ENCODE data around the gene OPA3. TPM values are rescaled to one million over a fixed set of nuclear protein-coding genes. Genes with fewer than 3 reads are reported as not detected.

Gene OPA3
- total and polyA plus RNA-seq, 4 donors = 2.0 to 8.8 (median 5.7) TPM

- Histone ChIP-seq H3K27me3 (ENCODE audit: control insufficient read depth in 1 of 2, insufficient read depth in 2 of 2, low read length in 1 of 2) (no peaks in the 10 kb centered on the region), H3K27ac (ENCODE audit: low read depth in 1 of 2, low read length in 2 of 2) (no peak overlapping the region), H3K9me3 (ENCODE audit: control insufficient read depth, low read length) (no peaks in the 10 kb centered on the region), H3K4me1 (ENCODE audit: control insufficient read depth in 1 of 2, insufficient read depth in 2 of 2, low read length in 2 of 2) (no peaks in the 10 kb centered on the region), H3K4me3 (ENCODE audit: low read length in 2 of 2) (no peak overlapping the region), H3K36me3 (ENCODE audit: control insufficient read depth in 1 of 2, insufficient read depth in 2 of 2, low read length in 1 of 2) (no peaks in the 10 kb centered on the region)
- ATAC-seq (ENCODE audit: low FRiP score) (no peak), DNase-seq (no peak)
- 93 to 94% methylated on average over 5 of the region's 5 CpGs for WGBS, 2 donors
- intact Hi-C loops (cut with DNase I) = no loop called here
These were observed 92.4 kb downstream of the OPA3 start for GRCh38 chr19:45492137-45492626.

GRCh38 chr19:45489216-45489855 lies 95.3 kb downstream of the OPA3 start:
- Histone ChIP-seq H3K36me3 (ENCODE audit: control insufficient read depth in 1 of 2, insufficient read depth in 2 of 2, low read length in 1 of 2) (no peaks in the 10 kb centered on the region), H3K4me3 (ENCODE audit: low read length in 2 of 2) (no peak overlapping the region), H3K9me3 (ENCODE audit: control insufficient read depth, low read length) (no peaks in the 10 kb centered on the region), H3K4me1 (ENCODE audit: control insufficient read depth in 1 of 2, insufficient read depth in 2 of 2, low read length in 2 of 2) (no peaks in the 10 kb centered on the region), H3K27ac (ENCODE audit: low read depth in 1 of 2, low read length in 2 of 2) (no peak overlapping the region), H3K27me3 (ENCODE audit: control insufficient read depth in 1 of 2, insufficient read depth in 2 of 2, low read length in 1 of 2) (no peaks in the 10 kb centered on the region)
- ATAC-seq (ENCODE audit: low FRiP score) (no peak), DNase-seq (peak in 1 of 2 donors; percentile 29)
- intact Hi-C loops (cut with DNase I) = no loop called here
- WGBS, 2 donors = 92 to 93% methylated on average over 20 of the region's 20 CpGs

GRCh38 chr19:45488708-45489107 lies 95.9 kb downstream of the OPA3 start:
- Histone ChIP-seq H3K4me3 (ENCODE audit: low read length in 2 of 2) (no peak overlapping the region), H3K27ac (ENCODE audit: low read depth in 1 of 2, low read length in 2 of 2) (no peak overlapping the region), H3K9me3 (ENCODE audit: control insufficient read depth, low read length) (no peaks in the 10 kb centered on the region), H3K27me3 (ENCODE audit: control insufficient read depth in 1 of 2, insufficient read depth in 2 of 2, low read length in 1 of 2) (no peaks in the 10 kb centered on the region), H3K36me3 (ENCODE audit: control insufficient read depth in 1 of 2, insufficient read depth in 2 of 2, low read length in 1 of 2) (no peaks in the 10 kb centered on the region), H3K4me1 (ENCODE audit: control insufficient read depth in 1 of 2, insufficient read depth in 2 of 2, low read length in 2 of 2) (no peaks in the 10 kb centered on the region)
- 92% methylated on average over 15 of the region's 15 CpGs for WGBS, 2 donors
- intact Hi-C loops (cut with DNase I) = no loop called here
- no peak for DNase-seq
- ATAC-seq (ENCODE audit: low FRiP score) = no peak

GRCh38 chr19:45485305-45486077 lies 99.1 kb downstream of the OPA3 start:
- H3K36me3 ChIP-seq (ENCODE audit: control insufficient read depth in 1 of 2, insufficient read depth in 2 of 2, low read length in 1 of 2) = no peaks in the 10 kb centered on the region
- intact Hi-C loops (cut with DNase I) = no loop called here
- H3K9me3 ChIP-seq (ENCODE audit: control insufficient read depth, low read length) = no peaks in the 10 kb centered on the region
- peak overlapping the region in 1 of 2 donors; percentile 32 for H3K27ac ChIP-seq (ENCODE audit: low read depth in 1 of 2, low read length in 2 of 2)
- WGBS, 2 donors = 0 to 1% methylated on average over 35 of the region's 35 CpGs
- H3K27me3 ChIP-seq (ENCODE audit: control insufficient read depth in 1 of 2, insufficient read depth in 2 of 2, low read length in 1 of 2) = no peaks in the 10 kb centered on the region
- peak; percentile 99 to 100 for DNase-seq
- no peaks in the 10 kb centered on the region for H3K4me1 ChIP-seq (ENCODE audit: control insufficient read depth in 1 of 2, insufficient read depth in 2 of 2, low read length in 2 of 2)
- ATAC-seq (ENCODE audit: low FRiP score) = peak; percentile 98
- H3K4me3 ChIP-seq (ENCODE audit: low read length in 2 of 2) = peak overlapping the region; percentile 24 to 53

DNA sequence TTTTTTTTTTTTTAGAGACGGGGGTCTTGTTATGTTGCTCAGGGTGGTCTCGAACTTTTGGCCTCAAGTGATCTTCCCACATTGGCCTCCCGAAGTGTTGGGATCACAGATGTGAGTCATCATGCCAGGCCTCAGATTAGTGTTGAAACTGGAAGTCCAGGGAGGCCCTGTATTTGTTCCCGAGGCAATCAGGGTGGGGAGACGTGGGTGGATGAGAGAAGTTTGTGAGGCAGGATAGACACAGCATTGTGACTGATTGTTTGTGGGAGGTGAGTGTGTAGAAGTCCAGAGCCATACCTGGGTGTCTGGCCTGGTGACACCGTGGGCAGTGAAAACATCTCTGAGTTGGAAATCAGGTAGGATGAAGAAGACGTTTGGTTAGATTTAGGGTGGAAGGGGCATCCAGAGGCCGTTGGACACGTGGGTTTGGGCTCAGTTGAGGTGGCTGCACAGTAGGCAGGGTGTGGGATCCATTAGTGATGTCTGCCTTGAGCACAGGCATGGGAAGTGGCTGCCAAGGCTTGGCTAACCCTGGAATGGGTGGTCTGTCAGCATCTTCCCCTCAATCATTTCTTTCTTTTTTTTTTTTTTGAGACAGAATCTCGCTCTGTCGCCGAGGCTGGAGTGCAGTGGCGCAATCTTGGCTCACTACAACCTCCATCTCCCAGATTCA lies 100.2 kb downstream of the OPA3 start:
- DNase-seq (no peak), ATAC-seq (ENCODE audit: low FRiP score) (no peak)
- intact Hi-C loops (cut with DNase I) = no loop called here
- Histone ChIP-seq H3K36me3 (ENCODE audit: control insufficient read depth in 1 of 2, insufficient read depth in 2 of 2, low read length in 1 of 2) (no peaks in the 10 kb centered on the region), H3K4me1 (ENCODE audit: control insufficient read depth in 1 of 2, insufficient read depth in 2 of 2, low read length in 2 of 2) (no peaks in the 10 kb centered on the region), H3K27ac (ENCODE audit: low read depth in 1 of 2, low read length in 2 of 2) (no peak overlapping the region), H3K4me3 (ENCODE audit: low read length in 2 of 2) (no peak overlapping the region), H3K27me3 (ENCODE audit: control insufficient read depth in 1 of 2, insufficient read depth in 2 of 2, low read length in 1 of 2) (no peaks in the 10 kb centered on the region), H3K9me3 (ENCODE audit: control insufficient read depth, low read length) (no peaks in the 10 kb centered on the region)
- 76 to 78% methylated on average over 13 of the region's 13 CpGs for WGBS, 2 donors

GRCh38 chr19:45483033-45483432 lies 101.6 kb downstream of the OPA3 start:
- no peaks in the 10 kb centered on the region for H3K27me3 ChIP-seq (ENCODE audit: control insufficient read depth in 1 of 2, insufficient read depth in 2 of 2, low read length in 1 of 2)
- no peak for ATAC-seq (ENCODE audit: low FRiP score)

DNA sequence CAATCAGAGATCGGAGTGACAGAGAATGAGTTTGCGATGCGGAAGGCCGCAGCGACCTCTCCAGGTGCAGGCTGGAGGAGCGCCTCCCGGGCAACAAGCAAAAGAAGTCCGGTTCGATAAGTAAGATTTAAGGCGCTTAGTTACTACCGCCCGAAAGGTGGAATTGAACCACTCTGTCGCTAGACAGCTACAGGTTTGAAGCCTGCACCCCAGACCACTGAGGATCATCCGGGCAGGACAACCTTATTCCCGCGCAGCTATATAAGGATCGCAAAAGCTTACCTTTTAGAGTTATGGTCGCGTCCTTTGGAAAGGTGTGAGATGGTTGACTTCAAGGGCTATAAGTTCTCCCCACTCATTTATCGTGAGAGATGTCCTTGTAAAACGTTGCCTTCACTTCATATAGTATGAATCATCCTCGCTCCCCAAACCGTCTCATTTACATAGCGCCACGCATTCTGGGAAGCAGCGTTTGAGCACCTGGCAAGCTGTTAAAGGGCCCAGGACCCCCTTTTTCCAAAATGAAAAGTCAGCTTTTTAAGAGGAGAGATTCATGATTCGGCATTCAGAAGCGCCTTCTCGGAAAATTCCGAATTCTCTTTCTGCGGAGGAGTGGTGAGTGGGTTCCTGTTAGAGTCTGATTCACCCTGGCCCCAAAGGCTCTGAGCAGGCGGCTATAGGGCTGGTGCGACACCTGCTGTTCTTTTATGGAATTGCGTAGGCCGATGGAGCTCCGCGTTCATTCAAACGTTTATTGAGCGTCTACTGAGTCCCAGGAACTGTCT lies 106.0 kb downstream of the OPA3 start:
- intact Hi-C loops (cut with DNase I) = loop anchor here (1.0 to 2.0 kb wide), 2 partner anchors 39 to 50 kb away; no protein-coding TSS in a partner anchor
- WGBS, 2 donors = 0% methylated on average over 39 of the region's 39 CpGs
- Histone ChIP-seq H3K27me3 (ENCODE audit: control insufficient read depth in 1 of 2, insufficient read depth in 2 of 2, low read length in 1 of 2) (no peaks in the 10 kb centered on the region), H3K9me3 (ENCODE audit: control insufficient read depth, low read length) (no peaks in the 10 kb centered on the region), H3K4me3 (ENCODE audit: low read length in 2 of 2) (peak overlapping the region; percentile 18 to 21), H3K36me3 (ENCODE audit: control insufficient read depth in 1 of 2, insufficient read depth in 2 of 2, low read length in 1 of 2) (no peaks in the 10 kb centered on the region), H3K27ac (ENCODE audit: low read depth in 1 of 2, low read length in 2 of 2) (peak overlapping the region; percentile 3 to 90), H3K4me1 (ENCODE audit: control insufficient read depth in 1 of 2, insufficient read depth in 2 of 2, low read length in 2 of 2) (peaks cover 0 to 2% of the 10 kb centered on the region in 2 donors)
- ATAC-seq (ENCODE audit: low FRiP score) (peak; percentile 87), DNase-seq (peak; percentile 89 to 94)

More at GRCh38 chr19:45483033-45483432, 101.6 kb downstream of the OPA3 start:
- DNase-seq = no peak
- WGBS, 2 donors = 94 to 98% methylated on average over 5 of the region's 5 CpGs
- H3K27ac ChIP-seq (ENCODE audit: low read depth in 1 of 2, low read length in 2 of 2) = no peak overlapping the region
- H3K9me3 ChIP-seq (ENCODE audit: control insufficient read depth, low read length) = no peaks in the 10 kb centered on the region
- no peaks in the 10 kb centered on the region for H3K4me1 ChIP-seq (ENCODE audit: control insufficient read depth in 1 of 2, insufficient read depth in 2 of 2, low read length in 2 of 2)
- H3K36me3 ChIP-seq (ENCODE audit: control insufficient read depth in 1 of 2, insufficient read depth in 2 of 2, low read length in 1 of 2) = no peaks in the 10 kb centered on the region
- intact Hi-C loops (cut with DNase I) = no loop called here
- H3K4me3 ChIP-seq (ENCODE audit: low read length in 2 of 2) = no peak overlapping the region
